ENCODE data around the gene ALMS1. TPM values are rescaled to one million over a fixed set of nuclear protein-coding genes. Genes with fewer than 3 reads are reported as not detected.

ALMS1 gene
- total RNA-seq, 2 donors from 2014 or later: 52.4 to 56.1 TPM

- Histone ChIP-seq H3K9ac (ENCODE audit: extremely low read depth, low read length, poor library complexity, severe bottlenecking) (peak overlapping the region; percentile 75), H3K36me3 (ENCODE audit: control insufficient read depth, insufficient read depth, low read length) (no peaks in the 10 kb centered on the region), H3K4me1 (ENCODE audit: control insufficient read depth, insufficient read depth, low read length) (peaks cover 9% of the 10 kb centered on the region), H3K27ac (ENCODE audit: low read depth, low read length) (no peak overlapping the region), H3K9me3 (ENCODE audit: control insufficient read depth, low read length) (no peaks in the 10 kb centered on the region), H3K4me3 (ENCODE audit: low read length) (peak overlapping the region; percentile 93), H3K27me3 (ENCODE audit: control insufficient read depth, insufficient read depth, low read length, poor library complexity, severe bottlenecking) (peaks cover 12% of the 10 kb centered on the region)
- TF ChIP-seq CTCF (conservative IDR thresholded peaks at IDR 0.05): no peak
- Mint-ChIP-seq H3K4me3 (peak overlapping the region; percentile 95), H3K36me3 (ENCODE audit: low read depth) (peaks cover 3% of the 10 kb centered on the region), H3K4me1 (peaks cover 27% of the 10 kb centered on the region), H3K27me3 (ENCODE audit: insufficient read depth) (peaks cover 17% of the 10 kb centered on the region), H3K9me3 (no peaks in the 10 kb centered on the region), H3K27ac (peak overlapping the region; percentile 91)
- DNase-seq: no peak
- WGBS, 2 experiments (ENCODE audit: insufficient coverage in 1 of 2, insufficient read length in 1 of 2): 32 to 34% methylated on average over 6 of the region's 6 CpGs
Observed at GRCh38 chr2:73386894-73387636, 1.4 kb downstream of the ALMS1 start.

GRCh38 chr2:73402386-73403103 lies 16.9 kb downstream of the ALMS1 start:
- Histone ChIP-seq H3K9ac (ENCODE audit: extremely low read depth, low read length, poor library complexity, severe bottlenecking) (no peak overlapping the region), H3K27ac (ENCODE audit: low read depth, low read length) (no peak overlapping the region), H3K4me3 (ENCODE audit: low read length) (no peak overlapping the region), H3K27me3 (ENCODE audit: control insufficient read depth, insufficient read depth, low read length, poor library complexity, severe bottlenecking) (no peaks in the 10 kb centered on the region), H3K36me3 (ENCODE audit: control insufficient read depth, insufficient read depth, low read length) (peaks cover 25% of the 10 kb centered on the region), H3K4me1 (ENCODE audit: control insufficient read depth, insufficient read depth, low read length) (peaks cover 4% of the 10 kb centered on the region), H3K9me3 (ENCODE audit: control insufficient read depth, low read length) (peaks cover 44% of the 10 kb centered on the region)
- Mint-ChIP-seq H3K4me3 (no peak overlapping the region), H3K27me3 (ENCODE audit: insufficient read depth) (no peaks in the 10 kb centered on the region), H3K36me3 (ENCODE audit: low read depth) (peaks cover 62% of the 10 kb centered on the region), H3K9me3 (peaks cover 50% of the 10 kb centered on the region), H3K27ac (no peak overlapping the region), H3K4me1 (peaks cover 7% of the 10 kb centered on the region)
- 93 to 94% methylated on average over 7 to 9 of the region's 9 CpGs for WGBS, 2 experiments (ENCODE audit: insufficient coverage in 1 of 2, insufficient read length in 1 of 2)
- TF ChIP-seq CTCF (conservative IDR thresholded peaks at IDR 0.05): no peak
- DNase-seq: no peak

GRCh38 chr2:73403237-73403636 lies 17.6 kb downstream of the ALMS1 start:
- Mint-ChIP-seq H3K4me1 (peaks cover 7% of the 10 kb centered on the region), H3K36me3 (ENCODE audit: low read depth) (peaks cover 56% of the 10 kb centered on the region), H3K9me3 (peaks cover 44% of the 10 kb centered on the region), H3K27me3 (ENCODE audit: insufficient read depth) (no peaks in the 10 kb centered on the region), H3K27ac (no peak overlapping the region), H3K4me3 (no peak overlapping the region)
- no peak for TF ChIP-seq CTCF (conservative IDR thresholded peaks at IDR 0.05)
- 100% methylated on average over 1 of the region's 1 CpG; no CpG with 5 or more reads in 1 of the 2 experiments for WGBS, 2 experiments (ENCODE audit: insufficient coverage in 1 of 2, insufficient read length in 1 of 2)
- H3K4me1 ChIP-seq (ENCODE audit: control insufficient read depth, insufficient read depth, low read length): peaks cover 4% of the 10 kb centered on the region
- H3K9ac ChIP-seq (ENCODE audit: extremely low read depth, low read length, poor library complexity, severe bottlenecking): no peak overlapping the region
- H3K27me3 ChIP-seq (ENCODE audit: control insufficient read depth, insufficient read depth, low read length, poor library complexity, severe bottlenecking): no peaks in the 10 kb centered on the region
- no peak for DNase-seq
- H3K27ac ChIP-seq (ENCODE audit: low read depth, low read length): no peak overlapping the region
- H3K9me3 ChIP-seq (ENCODE audit: control insufficient read depth, low read length): peaks cover 39% of the 10 kb centered on the region
- H3K36me3 ChIP-seq (ENCODE audit: control insufficient read depth, insufficient read depth, low read length): peaks cover 25% of the 10 kb centered on the region
- no peak overlapping the region for H3K4me3 ChIP-seq (ENCODE audit: low read length)
